Measurements from ENCODE around the gene S100A1. TPM values are rescaled to one million over a fixed set of nuclear protein-coding genes. Genes with fewer than 3 reads are reported as not detected.

S100A1 gene
- total RNA-seq, 3 donors from 2014 or later (not counting 1 experiment from before 2014, with no cell fraction given), result not detected

- H3K9me3 ChIP-seq (ENCODE audit: control insufficient read depth, insufficient read depth, low read length), result no peaks in the 10 kb centered on the region
- H3K27ac ChIP-seq (ENCODE audit: low read length), result no peak overlapping the region
- Mint-ChIP-seq H3K9me3 (no peaks in the 10 kb centered on the region), H3K27me3 (ENCODE audit: low read depth in 2 of 2) (peaks cover 14 to 17% of the 10 kb centered on the region in 2 donors), H3K4me1 (peaks cover 12 to 16% of the 10 kb centered on the region in 2 donors), H3K4me3 (peak overlapping the region; percentile 52), H3K36me3 (no peaks in the 10 kb centered on the region), H3K27ac (peak overlapping the region in 1 of 2 donors; percentile 60)
- H3K27me3 ChIP-seq (ENCODE audit: control insufficient read depth, insufficient read depth, low read length), result peaks cover 8% of the 10 kb centered on the region
- H3K4me3 ChIP-seq (ENCODE audit: low read length), result no peak overlapping the region
- H3K36me3 ChIP-seq (ENCODE audit: control insufficient read depth, insufficient read depth, low read length), result peaks cover 12% of the 10 kb centered on the region
- TF ChIP-seq CTCF (IDR thresholded peaks at IDR 0.05), result no peak
- ATAC-seq, result no peak
- H3K4me1 ChIP-seq (ENCODE audit: control insufficient read depth, insufficient read depth, low read length), result peaks cover 30% of the 10 kb centered on the region
- DNase-seq, result no peak
- no CpG with 5 or more reads among the region's 2 CpGs for WGBS (ENCODE audit: insufficient coverage)
- intact Hi-C loops (cut with micrococcal nuclease), result loop anchor here (10.0 kb wide), 1 partner anchor 101 kb away; the partner anchor contains the start of gene SLC27A3
These were observed 45.3 kb downstream of the S100A1 start for GRCh38 chr1:153673511-153673910.

DNA sequence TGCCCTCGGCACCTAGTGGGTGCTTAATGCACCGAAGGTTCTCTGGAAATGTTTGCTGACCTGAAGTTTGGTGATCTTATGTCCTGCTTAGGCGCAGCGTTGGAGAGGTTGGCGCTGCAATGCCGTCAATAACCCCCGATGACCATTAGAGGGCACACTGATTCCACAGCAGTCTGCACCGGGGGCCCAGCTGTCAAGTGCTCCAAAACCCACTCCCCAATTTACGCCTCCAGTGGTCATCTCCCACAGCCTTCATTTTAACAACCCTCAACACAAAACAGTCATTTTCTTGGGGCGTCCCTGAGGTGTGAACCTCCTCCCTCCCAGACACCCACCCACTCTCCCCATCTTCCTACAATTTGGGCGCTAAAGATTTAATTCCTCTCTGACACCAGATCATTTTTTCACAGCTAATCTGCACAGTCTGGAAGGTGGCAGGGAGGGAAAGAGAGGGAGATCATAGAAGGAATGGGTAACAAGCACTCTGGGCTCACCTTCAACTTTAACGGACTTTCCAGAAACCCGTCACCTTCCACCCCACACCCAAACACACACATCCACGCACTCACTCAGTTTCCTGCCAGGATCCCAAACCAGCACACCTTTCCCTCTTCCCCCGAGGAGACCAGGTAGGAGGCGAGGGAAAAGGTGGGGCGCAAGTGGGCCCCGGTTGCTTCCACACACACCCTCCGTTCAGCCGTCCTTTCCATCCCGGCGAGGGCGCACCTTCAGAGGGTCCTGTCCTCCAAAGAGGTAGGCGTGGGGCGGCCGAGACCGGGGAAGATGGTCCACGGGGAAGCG lies 49.7 kb downstream of the S100A1 start:
- Histone ChIP-seq H3K4me3 (ENCODE audit: low read length) (peak overlapping the region; percentile 8), H3K4me1 (ENCODE audit: control insufficient read depth, insufficient read depth, low read length) (peaks cover 20% of the 10 kb centered on the region), H3K9me3 (ENCODE audit: control insufficient read depth, insufficient read depth, low read length) (no peaks in the 10 kb centered on the region), H3K27ac (ENCODE audit: low read length) (no peak overlapping the region), H3K27me3 (ENCODE audit: control insufficient read depth, insufficient read depth, low read length) (peaks cover 18% of the 10 kb centered on the region), H3K36me3 (ENCODE audit: control insufficient read depth, insufficient read depth, low read length) (no peaks in the 10 kb centered on the region)
- intact Hi-C loops (cut with micrococcal nuclease), result loop anchor here (1.0 to 10.0 kb wide), 2 partner anchors 71 to 97 kb away; partner anchors contain the start of gene SLC27A3
- H3K4me1 Mint-ChIP-seq, result peaks cover 21 to 26% of the 10 kb centered on the region in 2 donors
- H3K36me3 Mint-ChIP-seq, result no peaks in the 10 kb centered on the region
- H3K27me3 Mint-ChIP-seq (ENCODE audit: low read depth in 2 of 2), result peaks cover 38 to 48% of the 10 kb centered on the region in 2 donors
- no peaks in the 10 kb centered on the region for H3K9me3 Mint-ChIP-seq
- TF ChIP-seq CTCF (IDR thresholded peaks at IDR 0.05), result peak; percentile 70
- ATAC-seq (peak; percentile 52 to 75 (median 66)), DNase-seq (peak; percentile 24 to 75)
- WGBS (ENCODE audit: insufficient coverage), result 6% methylated on average over 28 of the region's 29 CpGs
- peak overlapping the region; percentile 85 for H3K4me3 Mint-ChIP-seq
- H3K27ac Mint-ChIP-seq, result no peak overlapping the region

DNA sequence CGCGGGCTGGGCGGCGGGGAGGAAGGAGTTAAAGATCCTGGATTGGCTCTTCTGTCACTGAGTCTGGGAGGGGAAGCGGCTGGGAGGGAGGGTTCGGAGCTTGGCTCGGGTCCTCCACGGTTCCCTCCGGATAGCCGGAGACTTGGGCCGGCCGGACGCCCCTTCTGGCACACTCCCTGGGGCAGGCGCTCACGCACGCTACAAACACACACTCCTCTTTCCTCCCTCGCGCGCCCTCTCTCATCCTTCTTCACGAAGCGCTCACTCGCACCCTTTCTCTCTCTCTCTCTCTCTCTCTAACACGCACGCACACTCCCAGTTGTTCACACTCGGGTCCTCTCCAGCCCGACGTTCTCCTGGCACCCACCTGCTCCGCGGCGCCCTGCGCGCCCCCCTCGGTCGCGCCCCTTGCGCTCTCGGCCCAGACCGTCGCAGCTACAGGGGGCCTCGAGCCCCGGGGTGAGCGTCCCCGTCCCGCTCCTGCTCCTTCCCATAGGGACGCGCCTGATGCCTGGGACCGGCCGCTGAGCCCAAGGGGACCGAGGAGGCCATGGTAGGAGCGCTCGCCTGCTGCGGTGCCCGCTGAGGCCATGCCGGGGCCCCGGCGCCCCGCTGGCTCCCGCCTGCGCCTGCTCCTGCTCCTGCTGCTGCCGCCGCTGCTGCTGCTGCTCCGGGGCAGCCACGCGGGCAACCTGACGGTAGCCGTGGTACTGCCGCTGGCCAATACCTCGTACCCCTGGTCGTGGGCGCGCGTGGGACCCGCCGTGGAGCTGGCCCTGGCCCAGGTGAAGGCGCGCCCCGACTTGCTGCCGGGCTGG lies 50.5 kb downstream of the S100A1 start, which contains the start of gene NPR1:
Gene NPR1, plus strand, starts transcription at position 170 of the 818 bp plus-strand sequence. Its CDS starts 421 bp downstream, at position 591.
- Mint-ChIP-seq H3K27ac (peak within 1 kb of the TSS in 1 of 2 donors; percentile 3), H3K27me3 (ENCODE audit: low read depth in 2 of 2) (peaks cover 43 to 51% of the 10 kb centered on the region in 2 donors), H3K36me3 (no peaks in the 10 kb centered on the region), H3K9me3 (no peaks in the 10 kb centered on the region), H3K4me1 (peaks cover 21 to 26% of the 10 kb centered on the region in 2 donors), H3K4me3 (peak within 1 kb of the TSS; percentile 86)
- Histone ChIP-seq H3K9me3 (ENCODE audit: control insufficient read depth, insufficient read depth, low read length) (no peaks in the 10 kb centered on the region), H3K36me3 (ENCODE audit: control insufficient read depth, insufficient read depth, low read length) (no peaks in the 10 kb centered on the region), H3K4me3 (ENCODE audit: low read length) (peak within 1 kb of the TSS; percentile 8), H3K27ac (ENCODE audit: low read length) (no peak within 1 kb of the TSS), H3K4me1 (ENCODE audit: control insufficient read depth, insufficient read depth, low read length) (peaks cover 20% of the 10 kb centered on the region), H3K27me3 (ENCODE audit: control insufficient read depth, insufficient read depth, low read length) (peaks cover 18% of the 10 kb centered on the region)
- ATAC-seq, result peak; percentile 31 to 49 (median 46)
- no peak for TF ChIP-seq CTCF (IDR thresholded peaks at IDR 0.05)
- intact Hi-C loops (cut with micrococcal nuclease), result loop anchor here (10.0 kb wide), 1 partner anchor 96 kb away; the partner anchor contains the start of gene SLC27A3
- 2% methylated on average over 78 of the region's 78 CpGs for WGBS (ENCODE audit: insufficient coverage)
- DNase-seq, result peak in 1 of 2 donors; percentile 56

Measured in natural killer cell (primary cell).